HTERT RPE-1 (cell line): ENCODE measurements around the gene EOMES.
"Not testable (repeated sequence)": the region's sequence is repeated elsewhere in the genome, so short reads cannot be mapped to it uniquely, and the experiment has no call there.

Source experiments
- in situ Hi-C: fragments of 300-500 bp; cut with MboI; formaldehyde crosslinking; loops from 4 replicates; pipeline ENCODE4 v1.14.3; 2020; ENCODE audit warnings: low sequenced_read_pairs

EOMES gene

DNA sequence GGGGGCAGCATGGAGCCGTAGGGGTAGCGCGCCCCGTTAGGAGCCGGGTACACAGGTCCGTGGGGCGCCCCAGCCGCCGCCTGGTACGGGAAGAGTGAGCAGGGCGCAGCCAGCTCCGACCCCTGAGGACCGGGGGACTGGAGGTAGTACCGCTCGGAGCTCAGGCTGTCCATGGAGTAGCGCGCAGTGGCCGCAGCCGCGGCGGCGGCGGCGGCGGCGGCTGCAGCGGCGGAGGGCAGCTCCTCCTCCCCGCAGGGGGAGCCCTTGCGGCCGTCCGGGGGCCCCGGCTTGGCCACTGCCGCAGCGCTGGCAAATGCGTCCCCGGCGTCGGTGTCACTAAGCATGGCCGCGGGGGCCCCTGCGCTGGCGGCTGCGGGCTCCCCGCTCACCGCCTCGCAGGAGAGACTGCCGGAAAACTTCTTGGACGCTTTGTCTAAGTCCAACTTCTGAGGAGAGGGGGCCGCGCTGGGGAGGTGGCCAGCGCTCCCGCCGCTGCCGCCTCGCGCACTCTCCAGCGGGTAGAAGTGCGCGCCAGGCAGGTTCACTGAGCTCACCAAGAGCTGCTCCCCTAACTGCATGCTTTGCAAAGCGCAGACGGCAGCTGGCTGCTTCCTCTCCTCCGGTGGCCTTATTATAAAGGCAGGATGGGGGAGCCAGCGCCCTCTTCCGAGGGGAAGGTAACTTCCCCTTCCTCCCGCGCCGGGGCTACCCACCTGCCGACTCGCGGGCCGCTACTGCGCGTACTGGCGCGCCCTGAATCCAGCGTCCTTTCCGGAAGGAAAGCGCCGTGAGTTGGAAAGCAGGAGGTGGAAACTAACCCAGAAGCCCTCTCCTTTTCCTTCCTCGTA, at the start of gene EOMES:
Gene EOMES, minus strand, starts transcription at position 607 of the 848 bp plus-strand sequence. Its CDS starts 29 bp downstream, at position 578.
- in situ Hi-C loops: loop anchor here (25.0 kb wide), 1 partner anchor 590 kb away; no protein-coding TSS in a partner anchor

DNA sequence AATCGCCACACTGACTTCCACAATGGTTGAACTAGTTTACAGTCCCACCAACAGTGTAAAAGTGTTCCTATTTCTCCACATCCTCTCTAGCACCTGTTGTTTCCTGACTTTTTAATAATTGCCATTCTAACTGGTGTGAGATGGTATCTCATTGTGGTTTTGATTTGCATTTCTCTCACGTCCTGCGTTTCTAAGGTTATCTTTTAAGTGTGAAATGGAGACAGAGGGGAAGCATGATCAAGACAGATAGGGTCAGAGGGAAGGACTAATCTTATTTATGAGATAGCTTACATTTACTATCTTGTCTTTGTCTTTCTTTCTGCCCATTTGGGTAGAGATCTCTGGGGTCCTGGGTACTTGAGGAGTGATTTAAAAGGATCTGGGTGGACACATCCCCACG, 48.3 kb upstream of the EOMES start:
- in situ Hi-C loops: not testable (repeated sequence)

- in situ Hi-C loops: no loop called here
These were observed 44.9 kb upstream of the EOMES start for GRCh38 chr3:27767000-27767399.

GRCh38 chr3:27758083-27758482, 36.0 kb upstream of the EOMES start:
- in situ Hi-C loops: no loop called here

GRCh38 chr3:27756877-27757276, 34.8 kb upstream of the EOMES start:
- in situ Hi-C loops: no loop called here

DNA sequence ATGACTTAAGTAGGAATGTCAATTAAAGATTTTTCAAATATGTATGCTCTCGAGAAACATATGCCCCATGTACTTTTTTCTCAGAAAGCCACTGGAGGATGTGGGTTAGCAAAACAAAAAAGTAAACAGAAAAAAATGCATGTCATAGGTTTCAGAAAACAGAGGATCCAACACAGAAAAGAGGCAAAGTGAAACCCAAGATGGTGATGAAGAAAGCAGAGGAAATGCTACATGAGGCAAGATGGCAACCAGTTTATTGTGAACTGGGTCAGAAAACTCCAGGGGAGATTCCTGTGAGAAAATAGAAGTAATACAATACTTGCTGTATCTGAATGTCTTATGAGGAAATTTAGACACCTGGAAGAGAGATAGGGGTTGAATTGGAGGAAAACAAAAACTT, 30.8 kb upstream of the EOMES start:
- in situ Hi-C loops: no loop called here

DNA sequence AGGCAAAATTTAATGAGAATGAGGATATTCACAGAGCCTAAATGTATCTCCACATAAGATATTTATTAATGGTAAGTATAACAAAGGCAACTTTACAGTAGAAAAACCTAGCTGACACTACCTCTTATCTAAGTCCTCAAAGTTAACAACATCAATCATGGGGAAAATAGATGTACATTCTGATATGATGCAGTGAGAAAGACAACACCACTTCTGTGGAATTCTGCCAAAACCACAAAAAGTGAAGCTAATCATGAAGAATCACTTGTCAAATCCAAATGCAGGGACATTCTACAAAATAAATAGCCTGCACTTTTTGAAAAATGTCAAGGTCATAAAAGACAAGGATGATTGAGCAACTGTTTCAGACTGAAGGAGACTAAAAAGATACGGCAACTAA, 27.5 kb upstream of the EOMES start:
- in situ Hi-C loops: no loop called here

GRCh38 chr3:27746838-27747237, 24.7 kb upstream of the EOMES start:
- in situ Hi-C loops: no loop called here

GRCh38 chr3:27740854-27741253, 18.7 kb upstream of the EOMES start:
- in situ Hi-C loops: no loop called here

- in situ Hi-C loops: no loop called here
These were observed 15.0 kb upstream of the EOMES start for GRCh38 chr3:27737091-27737490.

- in situ Hi-C loops: no loop called here
These were observed 8.9 kb upstream of the EOMES start for GRCh38 chr3:27730774-27731659.

- in situ Hi-C loops: no loop called here
These were observed 7.9 kb upstream of the EOMES start for GRCh38 chr3:27729748-27730611.

- in situ Hi-C loops: no loop called here
These were observed 7.2 kb upstream of the EOMES start for GRCh38 chr3:27729325-27729724.

- in situ Hi-C loops: no loop called here
These were observed 6.3 kb upstream of the EOMES start for GRCh38 chr3:27728195-27729087.

DNA sequence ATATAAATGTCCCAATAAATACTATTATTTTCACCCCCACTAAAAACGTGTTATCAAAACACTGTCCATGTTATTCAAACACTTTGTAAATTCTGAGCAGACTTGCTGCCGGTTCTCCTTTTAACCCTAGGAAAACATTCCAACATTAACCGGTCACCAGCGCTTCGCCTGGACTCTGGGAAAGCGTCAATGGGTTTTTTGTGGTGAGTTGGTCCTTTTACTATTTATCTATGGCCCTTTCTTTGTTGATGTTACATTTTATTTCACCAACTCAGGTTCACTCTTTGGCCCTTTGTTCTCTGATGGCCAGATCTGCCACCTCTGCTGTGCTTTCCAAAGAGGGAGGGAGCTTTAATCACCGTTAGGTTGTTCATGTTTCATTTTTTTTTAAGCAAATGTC, 4.1 kb upstream of the EOMES start:
- in situ Hi-C loops: no loop called here

GRCh38 chr3:27724459-27725197, 2.5 kb upstream of the EOMES start:
- in situ Hi-C loops: loop anchor here (25.0 kb wide), 1 partner anchor 588 kb away; no protein-coding TSS in a partner anchor

- in situ Hi-C loops: loop anchor here (25.0 kb wide), 1 partner anchor 588 kb away; no protein-coding TSS in a partner anchor
These were observed 1.8 kb upstream of the EOMES start for GRCh38 chr3:27723815-27724458.

- in situ Hi-C loops: loop anchor here (25.0 kb wide), 1 partner anchor 589 kb away; no protein-coding TSS in a partner anchor
These were observed 1.3 kb upstream of the EOMES start for GRCh38 chr3:27723456-27723814.
